HK-2 (cell line): ENCODE data around the gene CSF1R.
"Not testable (repeated sequence)": the region's sequence is repeated elsewhere in the genome, so short reads cannot be mapped to it uniquely, and the experiment has no call there.

ENCODE experiments used
- DNase-seq: peaks from one replicate; pipeline ENCODE4 v3.0.0-alpha.2; 2018; ENCODE audit not compliant: unreplicated experiment

The CSF1R gene

DNA sequence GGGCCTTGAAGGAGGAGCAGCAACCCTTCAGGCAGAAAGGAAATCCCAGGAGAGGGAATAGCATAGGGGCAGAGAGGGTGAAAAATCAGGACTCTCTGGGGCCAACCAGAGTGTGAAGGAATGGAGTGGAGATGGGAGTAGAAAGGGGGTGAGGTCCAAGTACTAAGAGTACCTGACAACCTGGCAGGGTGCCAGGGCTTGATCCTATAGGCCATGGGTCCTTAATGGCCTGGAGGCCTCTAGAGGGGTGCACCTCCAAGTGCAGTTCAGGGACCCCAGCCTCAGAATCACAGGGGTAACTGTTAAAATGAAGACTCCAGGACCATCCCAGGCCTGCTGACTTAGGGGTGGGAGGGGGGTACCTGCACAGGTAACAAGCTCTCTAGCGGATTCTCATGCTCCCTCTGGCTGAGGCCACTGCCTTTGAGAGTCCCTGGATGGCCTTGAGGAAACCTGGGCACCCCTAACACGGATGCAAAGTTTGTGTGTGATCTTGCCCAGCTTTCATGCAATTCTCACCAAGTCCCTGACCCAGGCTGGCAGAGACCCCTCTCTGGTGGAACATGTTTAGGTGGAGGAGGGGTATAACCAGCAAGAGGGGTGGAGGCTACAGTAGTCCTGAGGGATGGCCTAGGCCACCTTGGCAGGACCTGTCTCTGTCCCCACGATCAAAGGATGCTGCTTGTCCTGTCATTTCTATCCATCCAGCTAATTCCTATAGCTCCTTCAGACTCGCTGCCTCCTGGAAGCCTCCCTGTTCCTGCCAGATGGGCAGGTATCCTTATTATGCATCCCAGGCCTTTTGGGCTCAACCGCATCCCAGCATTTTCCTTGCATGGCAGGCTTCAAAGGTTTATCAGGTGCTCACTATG is 17.6 kb upstream of the CSF1R start:
- no peak for DNase-seq

DNA sequence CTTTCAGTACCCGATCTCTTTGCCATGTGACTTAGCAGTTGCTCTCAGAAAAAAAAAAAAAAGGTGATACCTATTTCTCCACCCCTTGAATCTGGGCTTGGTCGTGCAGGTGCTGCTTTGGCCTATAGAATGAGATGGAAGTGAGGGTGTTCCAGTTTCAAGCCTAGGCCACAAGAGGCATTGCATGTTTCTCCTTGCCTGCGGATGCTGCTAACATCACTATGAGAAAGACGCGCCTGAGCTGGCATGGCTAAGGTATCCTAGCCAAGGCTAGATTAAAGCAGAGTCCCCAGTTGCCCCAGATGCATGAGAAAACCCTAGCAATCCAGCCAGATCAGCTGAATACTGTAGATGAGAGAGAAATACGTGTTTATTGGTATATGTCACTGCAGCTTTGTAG is 14.7 kb upstream of the CSF1R start:
- DNase-seq = no peak

GRCh38 chr5:150097152-150097551 is 10.8 kb upstream of the CSF1R start:
- no peak for DNase-seq

GRCh38 chr5:150092159-150092787 is 5.9 kb upstream of the CSF1R start:
- no peak for DNase-seq

GRCh38 chr5:150085191-150085912 is 1.0 kb downstream of the CSF1R start:
- DNase-seq = no peak

DNA sequence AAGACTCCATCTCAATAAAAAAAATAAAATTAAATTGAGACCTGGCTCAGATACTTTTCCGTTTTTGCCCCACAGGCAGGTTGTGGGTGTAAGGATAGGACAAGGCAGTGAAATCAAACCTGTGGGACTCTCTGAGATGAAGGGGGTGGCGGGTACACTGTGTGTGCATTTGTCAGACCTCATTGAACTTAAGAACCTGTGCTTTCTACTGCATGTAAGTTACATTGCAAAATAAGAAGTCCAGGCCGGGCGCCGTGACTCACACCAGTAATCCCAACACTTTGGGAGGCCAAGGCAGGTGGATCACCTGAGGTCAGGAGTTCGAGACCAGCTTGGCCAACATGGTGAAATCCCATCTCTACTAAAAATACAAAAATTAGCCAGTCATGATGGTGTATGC is 1.6 kb downstream of the CSF1R start:
- not testable (repeated sequence) for DNase-seq

- no peak for DNase-seq
Measured at GRCh38 chr5:150082889-150083288, 3.5 kb downstream of the CSF1R start.

DNA sequence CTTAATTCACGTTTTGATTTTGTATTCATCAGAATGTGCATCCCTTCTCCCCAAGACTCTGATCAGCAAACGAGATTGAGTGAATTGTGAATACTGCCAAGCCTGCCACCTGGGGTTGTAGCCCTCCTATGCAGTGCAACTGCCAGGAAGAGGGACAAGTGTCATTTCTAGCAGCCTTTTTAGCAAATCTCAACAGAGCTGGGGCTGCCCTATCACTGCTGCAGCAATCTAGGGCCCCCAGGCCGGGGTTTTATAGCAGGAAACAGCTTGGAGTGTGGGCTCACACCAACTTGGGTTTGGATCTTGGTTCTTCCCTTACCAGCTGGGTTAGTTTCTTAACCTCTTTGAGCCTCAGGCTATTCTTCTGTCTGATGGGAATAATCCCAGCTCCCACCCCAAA is 4.0 kb downstream of the CSF1R start:
- no peak for DNase-seq

DNA sequence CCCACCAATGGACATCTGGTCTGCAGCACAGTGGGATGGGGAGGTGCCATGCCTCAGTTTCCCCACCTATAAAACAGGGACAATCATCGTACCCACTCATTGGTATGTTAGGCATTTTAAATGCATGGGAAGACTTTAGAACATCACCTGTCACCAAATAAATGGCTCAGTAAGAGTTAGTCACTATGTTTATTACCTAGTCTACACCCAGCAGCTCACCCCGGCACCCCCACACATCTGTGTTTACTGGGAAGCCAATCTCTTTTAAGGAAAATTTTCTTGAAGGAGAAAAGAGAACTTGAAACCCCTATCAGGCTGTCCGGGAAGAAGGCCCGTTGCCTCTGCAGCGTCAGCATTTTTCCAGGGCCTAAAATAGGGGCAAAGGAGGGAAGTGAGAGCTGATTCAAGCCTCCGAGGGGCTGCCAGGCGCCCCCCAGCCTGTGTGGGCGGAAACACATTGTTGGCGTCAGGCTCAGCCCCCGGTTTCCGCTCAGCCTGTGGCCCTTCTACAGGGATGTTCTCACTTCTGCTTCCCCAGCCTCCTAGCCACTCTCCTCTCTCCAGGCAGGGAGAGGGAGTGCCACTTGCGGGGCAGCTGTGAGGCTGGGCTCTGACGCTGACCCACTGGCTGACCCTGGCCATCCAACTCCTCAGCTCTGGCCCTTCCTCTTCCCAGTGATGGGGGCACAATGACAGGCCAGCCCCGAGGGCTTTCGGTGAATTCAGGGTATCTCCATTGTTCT is 4.6 kb downstream of the CSF1R start:
- DNase-seq = no peak

DNA sequence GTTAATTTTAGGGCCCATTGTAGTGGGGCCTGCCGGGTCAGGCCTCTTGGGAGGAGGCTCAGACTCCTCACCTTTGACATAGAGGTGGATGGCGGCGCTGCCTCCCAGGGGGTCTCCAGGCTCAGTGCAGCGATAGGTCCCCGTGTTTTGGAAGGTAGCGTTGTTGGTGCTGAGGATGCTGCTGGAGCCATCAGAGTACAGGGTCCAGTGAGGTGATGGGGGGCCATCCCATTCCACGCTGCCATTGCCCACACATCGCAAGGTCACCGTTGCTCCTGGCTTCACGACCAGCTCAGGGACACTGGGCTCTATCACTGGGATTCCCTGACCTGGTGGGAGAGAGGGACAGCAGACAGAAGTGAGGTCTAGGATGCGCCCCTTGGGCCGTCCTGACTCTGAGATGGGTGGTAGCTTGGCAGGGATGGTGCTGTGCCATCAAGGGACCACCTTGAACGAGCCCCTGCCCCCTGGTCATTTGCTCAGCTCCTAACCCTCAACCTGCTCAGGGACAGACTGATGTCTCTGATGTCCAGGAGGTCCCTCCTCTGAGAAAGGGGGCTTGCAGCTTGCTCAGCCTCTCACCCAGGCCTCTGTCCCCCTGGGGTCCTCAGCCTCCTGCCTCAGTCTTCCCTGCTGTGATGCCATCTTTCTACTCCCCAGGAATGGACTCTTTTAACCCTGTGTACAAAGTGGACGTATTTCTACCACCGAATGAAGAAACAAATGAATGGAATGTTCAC is 5.5 kb downstream of the CSF1R start:
- no peak for DNase-seq

DNA sequence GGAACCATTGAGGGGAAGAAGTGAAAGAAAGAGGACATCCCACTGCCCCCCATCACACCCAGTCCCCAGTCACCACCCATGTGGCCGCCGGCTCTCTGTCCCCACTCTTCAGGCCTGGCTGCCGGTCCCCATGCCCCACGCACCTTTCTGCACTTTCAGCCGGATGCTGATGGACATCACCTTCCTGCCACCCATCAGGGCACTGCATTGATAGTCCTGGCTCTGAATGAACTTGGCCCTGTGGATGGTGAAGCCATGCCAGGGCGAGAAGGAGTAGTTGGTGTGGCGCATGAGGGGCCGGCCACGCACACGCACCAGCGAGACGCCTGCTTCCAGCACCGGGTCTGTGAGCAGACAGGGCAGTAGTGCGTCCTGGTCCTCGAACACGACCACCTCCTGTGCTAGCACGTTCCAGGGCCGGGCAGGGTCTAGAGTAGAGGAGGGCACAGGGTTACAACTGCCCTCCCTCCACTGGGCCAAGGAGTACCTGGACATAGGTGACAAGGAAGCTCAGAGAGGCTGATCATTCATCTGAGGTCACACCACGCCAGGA is 6.4 kb downstream of the CSF1R start:
- no peak for DNase-seq

DNA sequence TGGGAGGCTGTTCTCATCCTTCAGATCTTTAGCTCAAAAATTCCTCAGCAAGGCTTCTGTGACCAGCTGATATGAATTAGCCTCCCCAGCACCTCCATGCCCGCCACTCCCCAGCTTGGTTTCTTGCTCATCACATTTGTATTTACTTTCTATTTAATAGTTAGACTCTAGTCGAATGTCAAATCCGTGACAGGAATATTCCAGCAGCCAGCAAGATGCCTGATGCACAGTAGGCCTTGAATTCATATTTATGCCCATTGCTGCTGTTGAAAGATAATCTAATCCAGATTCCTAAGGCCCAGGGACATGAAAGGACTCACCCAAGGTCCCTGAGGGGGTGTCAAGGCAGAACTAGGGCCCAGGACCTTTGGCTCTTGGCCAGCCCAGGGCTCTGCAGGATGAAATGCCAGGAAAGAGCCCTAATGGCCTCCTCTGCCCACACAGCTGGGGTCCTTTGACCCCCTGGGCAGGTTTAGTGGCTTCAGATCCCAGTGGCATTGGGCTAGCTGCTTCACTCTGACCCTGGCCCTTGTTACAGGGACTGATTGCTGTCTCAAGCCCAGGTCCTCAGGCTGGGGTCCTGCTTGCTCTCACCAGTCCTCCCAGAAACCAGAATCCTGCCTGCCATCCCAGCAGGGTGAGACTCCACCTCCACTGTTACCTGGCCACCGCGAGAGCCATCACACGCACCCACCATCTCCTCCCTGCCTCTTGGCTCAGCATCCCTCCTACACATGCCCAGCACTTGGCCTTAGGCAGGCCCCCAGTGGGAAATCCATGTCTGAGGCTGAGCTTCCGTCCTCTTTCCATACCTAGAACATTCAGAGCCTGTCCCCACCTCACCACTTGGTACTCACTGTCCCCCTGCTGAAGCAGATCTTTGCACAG is 7.3 kb downstream of the CSF1R start:
- DNase-seq = no peak

DNA sequence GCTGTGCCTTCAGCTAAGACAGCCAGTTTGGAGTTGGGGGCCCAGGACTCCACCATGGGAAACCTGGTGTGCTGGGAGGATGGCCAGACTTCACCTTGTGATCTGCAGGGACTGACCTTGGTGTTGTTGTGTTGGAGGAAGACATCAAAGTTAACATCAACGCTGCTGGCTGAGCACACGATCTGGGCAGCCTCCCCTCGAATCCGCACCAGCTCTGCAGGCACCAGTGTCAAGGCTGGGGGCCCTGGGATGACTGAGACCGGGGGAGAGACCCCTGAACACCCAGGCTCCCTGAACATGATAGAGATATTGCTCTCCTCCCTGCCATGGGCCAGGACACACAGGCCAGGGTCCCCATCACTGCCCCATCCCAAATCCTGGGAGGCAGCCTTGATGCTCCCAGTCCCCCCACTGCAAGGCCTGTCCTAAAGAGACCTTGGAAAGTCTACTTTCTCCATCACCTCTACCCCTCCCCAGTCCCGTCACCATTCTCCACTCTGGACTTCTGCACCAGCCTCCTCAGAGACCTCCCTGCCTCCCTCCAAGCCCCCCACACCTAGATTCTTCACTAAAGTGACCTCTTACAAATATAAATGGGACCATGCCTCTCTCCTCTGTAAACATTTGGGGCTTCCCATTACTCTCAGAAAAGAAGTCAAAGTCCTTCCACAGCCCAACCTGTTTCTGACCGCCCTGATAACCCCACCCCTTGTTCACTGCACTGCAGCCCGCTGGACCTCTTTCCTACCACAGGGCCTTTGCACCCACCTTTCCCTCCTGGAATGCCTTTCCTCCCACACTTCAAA is 8.2 kb downstream of the CSF1R start:
- DNase-seq = no peak

DNA sequence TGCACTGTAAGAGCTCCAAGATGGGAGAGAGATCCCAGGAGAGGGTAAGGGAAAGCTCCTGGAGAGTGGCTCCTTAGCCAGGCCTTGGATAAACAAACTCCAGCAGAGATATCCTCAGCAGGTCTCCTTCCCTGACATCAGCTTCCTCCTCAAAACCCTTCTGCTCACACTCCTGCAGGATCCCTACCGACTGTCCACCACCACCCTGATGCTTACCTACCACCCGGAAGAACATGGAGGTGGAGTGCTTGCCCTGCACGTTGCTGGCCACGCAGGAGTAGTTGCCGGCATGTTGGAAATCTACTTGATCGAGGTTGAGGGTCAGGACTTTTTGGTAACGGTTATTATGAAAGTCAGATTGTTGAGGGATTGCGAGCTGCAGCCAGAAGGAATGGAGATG is 9.3 kb downstream of the CSF1R start:
- DNase-seq = no peak

DNA sequence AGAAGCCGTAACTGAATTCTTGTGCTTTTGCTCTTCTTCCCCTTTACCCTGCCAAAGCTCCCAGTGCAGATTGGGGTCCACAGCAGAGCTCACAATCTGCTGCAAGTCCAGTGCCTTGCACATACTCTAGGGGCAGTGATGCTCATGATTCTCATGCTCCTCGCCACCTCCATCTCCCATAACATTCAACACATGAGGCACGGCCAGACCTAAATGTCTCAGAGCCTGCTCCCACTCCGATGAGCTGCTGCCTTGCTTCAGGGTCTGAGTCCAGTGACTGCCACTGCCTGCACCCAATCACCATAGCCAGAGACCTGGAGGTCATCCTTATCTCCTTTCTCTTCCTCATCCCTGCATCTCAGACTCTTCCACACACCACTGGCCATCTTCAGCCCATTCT is 10.5 kb downstream of the CSF1R start:
- no peak for DNase-seq

GRCh38 chr5:150075233-150075632 is 11.1 kb downstream of the CSF1R start:
- no peak for DNase-seq

- DNase-seq = no peak
Measured at GRCh38 chr5:150073677-150074076, 12.7 kb downstream of the CSF1R start.

- DNase-seq = no peak
Measured at GRCh38 chr5:150073086-150073625, 13.2 kb downstream of the CSF1R start.

GRCh38 chr5:150070821-150071220 is 15.5 kb downstream of the CSF1R start:
- no peak for DNase-seq
